ENCODE data around the gene PAPOLG.

PAPOLG gene

GRCh38 chr2:60771508-60771907 lies 15.4 kb downstream of the PAPOLG start:
- DNase-seq (ENCODE audit: low read depth), result no peak
- H3K4me3 ChIP-seq (replicated peaks; ENCODE audit: low read depth, low read length), result no peak overlapping the region
- TF ChIP-seq CTCF (IDR thresholded peaks at IDR 0.05; ENCODE audit: low read length, missing control alignments), result no peak

DNA sequence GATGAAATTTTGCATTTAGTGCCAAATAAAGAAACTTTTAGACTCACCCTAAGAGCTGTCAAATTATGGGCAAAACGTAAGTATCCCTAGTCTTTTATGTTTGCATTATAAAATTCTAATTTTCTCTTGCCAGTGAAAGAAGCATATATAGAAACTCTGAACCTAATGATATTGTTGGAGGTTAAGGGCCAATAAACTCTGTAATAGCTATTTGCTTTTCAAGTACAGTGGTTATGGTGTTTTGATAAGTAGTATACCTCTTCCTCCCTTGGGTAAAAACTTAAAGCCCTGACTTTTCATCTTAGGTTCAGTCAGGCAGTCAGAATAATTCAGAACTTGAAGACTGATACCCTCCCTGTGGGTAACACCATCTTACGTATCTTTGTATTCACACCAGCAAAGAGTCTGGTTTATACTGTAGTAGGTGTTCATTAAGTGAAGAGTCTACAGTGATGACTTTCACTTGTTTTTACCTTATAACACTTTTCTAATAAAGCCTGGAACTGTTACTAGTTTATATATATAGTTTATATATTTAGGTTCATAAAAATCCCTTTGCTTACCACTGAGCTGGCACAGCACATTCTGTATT lies 19.1 kb downstream of the PAPOLG start:
- DNase-seq (ENCODE audit: low read depth), result no peak
- H3K4me3 ChIP-seq (replicated peaks; ENCODE audit: low read depth, low read length), result no peak overlapping the region
- no peak for TF ChIP-seq CTCF (IDR thresholded peaks at IDR 0.05; ENCODE audit: low read length, missing control alignments)

GRCh38 chr2:60778352-60778751 lies 22.3 kb downstream of the PAPOLG start:
- no peak for DNase-seq (ENCODE audit: low read depth)
- H3K4me3 ChIP-seq (replicated peaks; ENCODE audit: low read depth, low read length), result no peak overlapping the region
- TF ChIP-seq CTCF (IDR thresholded peaks at IDR 0.05; ENCODE audit: low read length, missing control alignments), result no peak

DNA sequence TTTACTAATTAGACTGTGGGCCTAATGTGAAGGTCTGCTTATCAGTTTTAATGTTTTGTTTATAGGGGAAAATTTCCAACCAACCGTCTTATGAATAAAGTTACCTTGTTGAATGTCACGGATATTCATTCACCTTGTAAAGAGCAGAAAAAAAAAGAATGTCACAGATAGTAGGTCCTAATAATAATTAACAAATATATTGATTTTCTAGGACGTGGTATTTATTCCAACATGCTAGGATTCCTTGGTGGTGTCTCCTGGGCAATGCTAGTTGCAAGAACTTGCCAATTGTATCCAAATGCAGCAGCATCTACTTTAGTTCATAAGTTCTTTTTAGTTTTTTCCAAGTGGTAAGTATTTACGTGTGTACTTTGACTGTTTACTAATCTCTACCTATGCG lies 23.4 kb downstream of the PAPOLG start:
- no peak for TF ChIP-seq CTCF (IDR thresholded peaks at IDR 0.05; ENCODE audit: low read length, missing control alignments)
- DNase-seq (ENCODE audit: low read depth), result no peak
- no peak overlapping the region for H3K4me3 ChIP-seq (replicated peaks; ENCODE audit: low read depth, low read length)

DNA sequence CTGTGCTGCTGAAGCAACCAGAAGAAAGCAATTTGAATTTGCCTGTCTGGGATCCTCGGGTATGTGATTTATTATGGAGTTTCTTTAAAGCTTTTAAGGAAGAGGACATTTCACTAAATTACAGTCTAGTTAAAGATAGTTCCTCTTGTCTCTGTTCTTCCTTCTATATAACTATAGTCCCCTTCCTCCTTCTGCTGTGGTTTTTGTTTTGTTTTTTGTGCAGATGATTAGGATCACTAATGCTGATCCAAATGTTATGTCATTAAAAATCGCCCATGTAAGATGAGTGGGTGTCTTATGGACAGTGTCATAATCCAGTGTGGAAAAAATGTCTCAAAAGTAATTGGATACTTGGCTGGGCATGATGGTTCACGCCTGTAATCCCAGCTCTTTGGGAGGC lies 24.7 kb downstream of the PAPOLG start:
- no peak for TF ChIP-seq CTCF (IDR thresholded peaks at IDR 0.05; ENCODE audit: low read length, missing control alignments)
- DNase-seq (ENCODE audit: low read depth), result no peak
- no peak overlapping the region for H3K4me3 ChIP-seq (replicated peaks; ENCODE audit: low read depth, low read length)

GRCh38 chr2:60793169-60793568 lies 37.1 kb downstream of the PAPOLG start:
- TF ChIP-seq CTCF (IDR thresholded peaks at IDR 0.05; ENCODE audit: low read length, missing control alignments), result no peak
- H3K4me3 ChIP-seq (replicated peaks; ENCODE audit: low read depth, low read length), result no peak overlapping the region
- no peak for DNase-seq (ENCODE audit: low read depth)

DNA sequence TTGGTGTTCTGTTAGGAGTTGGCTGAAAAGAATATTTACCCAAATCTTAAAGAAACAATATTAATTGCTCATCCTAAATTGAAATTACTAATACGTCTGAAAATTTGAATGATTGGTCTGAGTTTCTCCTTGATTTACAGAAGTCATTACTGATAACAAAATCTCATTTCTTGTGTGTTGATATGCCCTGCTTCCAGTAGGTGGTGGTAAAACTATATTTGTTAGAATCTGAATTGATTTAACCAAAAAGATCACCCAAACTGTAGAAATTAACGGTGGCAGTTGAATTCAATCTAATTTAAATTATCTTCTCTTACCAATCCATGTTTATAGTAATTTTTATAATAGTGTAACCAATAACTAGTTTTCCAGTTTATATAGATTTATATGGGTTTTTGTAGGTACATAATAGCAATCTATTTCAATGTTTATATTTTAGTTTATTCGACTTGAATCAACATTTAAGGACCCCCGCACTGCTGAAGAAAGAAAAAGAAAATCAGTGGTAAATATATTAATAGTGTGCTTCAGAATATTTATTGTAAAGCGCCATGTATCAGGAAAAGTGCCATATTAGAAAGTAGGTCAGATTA lies 38.3 kb downstream of the PAPOLG start:
- peak; percentile 54 for DNase-seq (ENCODE audit: low read depth)
- TF ChIP-seq CTCF (IDR thresholded peaks at IDR 0.05; ENCODE audit: low read length, missing control alignments), result peak; percentile 58

More for the DNA sequence above, 38.3 kb downstream of the PAPOLG start:
- no peak overlapping the region for H3K4me3 ChIP-seq (replicated peaks; ENCODE audit: low read depth, low read length)

Measured in fibroblast of pulmonary artery (primary cell).